Brain microvascular endothelial cell (primary cell): ENCODE data around the gene PKNOX2.

Source experiments
- DNase-seq: peaks from one replicate; pipeline ENCODE4 v3.0.0-alpha.2; 2020
- H3K27ac ChIP-seq: fragments of 250-450 bp; sonication (Bioruptor Pico); 2 replicates; pipeline ENCODE4 v1.5.1; 2020; ENCODE audit warnings: mild to moderate bottlenecking, moderate library complexity
- H3K27me3 ChIP-seq: fragments of 250-450 bp; sonication (Bioruptor Pico); replicated peaks from 2 replicates; pipeline ENCODE4 v1.5.1; 2020; ENCODE audit warnings: mild to moderate bottlenecking
- H3K36me3 ChIP-seq: fragments of 250-450 bp; sonication (Bioruptor Pico); replicated peaks from 2 replicates; pipeline ENCODE4 v1.5.1; 2020; ENCODE audit warnings: mild to moderate bottlenecking
- H3K4me3 ChIP-seq: 2 replicates; pipeline ENCODE4 v1.5.1; 2011; ENCODE audit warnings: low read depth, mild to moderate bottlenecking, control low read depth, low read length, moderate library complexity
- in situ Hi-C: cut with HindIII; loops from 2 replicates; pipeline ENCODE4 v1.10.0; 2017; ENCODE audit warnings: low sequenced_read_pairs, low pct_ligation_motif_present
- TF ChIP-seq, protein P1 (sequence below): IDR thresholded peaks from 2 replicates; pipeline ENCODE4 v1.5.1; 2011; ENCODE audit warnings: low read depth, mild to moderate bottlenecking, moderate library complexity, low read length, control low read depth, inconsistent platforms; ENCODE audit errors: missing control alignments

PKNOX2 gene

DNA sequence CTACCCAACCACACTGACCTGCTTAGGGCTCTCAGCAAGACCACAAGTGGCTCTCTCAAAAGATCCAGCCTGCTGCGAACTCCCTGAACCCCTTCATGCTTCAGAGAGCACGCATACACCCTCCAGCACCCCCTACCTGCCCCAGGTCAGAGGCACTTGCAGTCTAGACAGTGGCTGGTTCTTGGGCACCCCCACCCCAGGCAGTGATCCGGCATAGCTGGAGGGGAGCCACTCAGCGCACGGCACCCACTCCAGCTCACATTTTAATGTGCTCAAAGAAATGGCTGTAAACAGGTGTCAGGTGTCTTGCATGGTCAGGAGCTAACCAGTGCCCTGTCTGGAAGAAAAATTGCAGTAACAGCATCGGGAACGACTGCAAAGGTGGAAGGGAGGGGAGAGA is 140.8 kb downstream of the PKNOX2 start:
- no peak overlapping the region for H3K27ac ChIP-seq
- no peak overlapping the region for H3K4me3 ChIP-seq
- H3K27me3 ChIP-seq = no peaks in the 10 kb centered on the region
- in situ Hi-C loops = no loop called here
- no peak for DNase-seq
- H3K36me3 ChIP-seq = no peaks in the 10 kb centered on the region
- TF ChIP-seq, protein P1, sequence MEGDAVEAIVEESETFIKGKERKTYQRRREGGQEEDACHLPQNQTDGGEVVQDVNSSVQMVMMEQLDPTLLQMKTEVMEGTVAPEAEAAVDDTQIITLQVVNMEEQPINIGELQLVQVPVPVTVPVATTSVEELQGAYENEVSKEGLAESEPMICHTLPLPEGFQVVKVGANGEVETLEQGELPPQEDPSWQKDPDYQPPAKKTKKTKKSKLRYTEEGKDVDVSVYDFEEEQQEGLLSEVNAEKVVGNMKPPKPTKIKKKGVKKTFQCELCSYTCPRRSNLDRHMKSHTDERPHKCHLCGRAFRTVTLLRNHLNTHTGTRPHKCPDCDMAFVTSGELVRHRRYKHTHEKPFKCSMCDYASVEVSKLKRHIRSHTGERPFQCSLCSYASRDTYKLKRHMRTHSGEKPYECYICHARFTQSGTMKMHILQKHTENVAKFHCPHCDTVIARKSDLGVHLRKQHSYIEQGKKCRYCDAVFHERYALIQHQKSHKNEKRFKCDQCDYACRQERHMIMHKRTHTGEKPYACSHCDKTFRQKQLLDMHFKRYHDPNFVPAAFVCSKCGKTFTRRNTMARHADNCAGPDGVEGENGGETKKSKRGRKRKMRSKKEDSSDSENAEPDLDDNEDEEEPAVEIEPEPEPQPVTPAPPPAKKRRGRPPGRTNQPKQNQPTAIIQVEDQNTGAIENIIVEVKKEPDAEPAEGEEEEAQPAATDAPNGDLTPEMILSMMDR = no peak

DNA sequence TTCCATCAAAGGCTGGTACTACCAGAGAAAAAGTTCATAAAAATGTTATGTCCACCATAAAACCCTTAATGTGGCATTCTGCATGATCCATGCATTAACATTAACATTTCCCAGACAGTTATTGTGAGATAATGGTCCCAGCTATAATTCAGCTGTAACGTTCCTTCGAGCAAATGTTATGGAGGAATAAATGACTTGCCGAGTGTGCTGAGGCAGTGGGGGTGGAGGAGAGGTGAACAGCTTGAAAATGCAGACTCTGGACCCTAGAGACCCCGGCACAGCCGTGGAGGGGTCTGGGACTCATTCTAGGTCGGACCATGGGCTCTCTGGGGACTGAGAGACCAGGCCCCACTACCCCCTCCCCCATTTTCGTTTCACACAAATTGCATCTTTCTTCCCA is 141.9 kb downstream of the PKNOX2 start:
- Histone ChIP-seq H3K36me3 (no peaks in the 10 kb centered on the region), H3K27me3 (no peaks in the 10 kb centered on the region), H3K27ac (no peak overlapping the region), H3K4me3 (no peak overlapping the region)
- no peak for DNase-seq
- in situ Hi-C loops = no loop called here
- TF ChIP-seq, protein P1 = no peak

DNA sequence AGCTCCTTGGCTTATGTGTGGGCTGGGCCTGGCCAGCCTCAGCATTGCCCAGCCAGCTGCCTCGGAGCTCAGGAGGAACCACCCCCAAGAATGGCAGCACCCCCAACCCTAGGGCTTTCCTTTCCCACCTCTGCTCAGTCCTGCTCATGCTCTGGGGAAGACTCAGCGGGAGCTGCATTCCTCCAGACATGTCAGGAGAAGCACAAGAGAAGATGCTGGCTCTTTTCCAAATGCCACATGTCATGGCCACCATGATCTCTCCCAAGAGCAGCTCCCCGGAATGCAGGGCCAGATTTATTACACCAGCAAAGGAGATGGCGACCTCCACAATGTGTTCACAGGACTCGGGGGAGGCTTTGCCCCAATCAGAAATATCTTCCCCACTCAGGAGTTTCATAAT is 143.7 kb downstream of the PKNOX2 start:
- DNase-seq = no peak
- Histone ChIP-seq H3K36me3 (no peaks in the 10 kb centered on the region), H3K27ac (no peak overlapping the region), H3K4me3 (no peak overlapping the region), H3K27me3 (no peaks in the 10 kb centered on the region)
- in situ Hi-C loops = no loop called here
- TF ChIP-seq, protein P1 = no peak

DNA sequence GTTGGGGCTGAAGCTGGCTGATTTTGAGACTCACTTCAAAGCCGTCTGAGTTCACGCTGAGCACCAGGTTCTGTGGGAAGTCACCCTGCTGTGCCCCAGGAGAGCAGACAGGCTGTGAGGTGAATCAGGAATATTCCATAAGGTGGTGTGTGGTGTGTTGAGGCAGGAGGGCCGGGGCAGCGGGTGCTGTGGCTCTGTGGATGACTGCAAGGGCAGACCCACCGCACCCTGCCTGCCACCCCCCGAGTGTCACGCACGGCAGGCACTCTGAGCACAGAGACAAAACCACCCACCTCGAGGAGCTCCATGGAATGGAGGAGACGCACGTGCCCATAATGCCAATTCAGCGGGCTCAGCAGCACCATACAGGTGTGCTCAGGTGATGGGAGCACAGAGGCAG is 147.8 kb downstream of the PKNOX2 start:
- Histone ChIP-seq H3K4me3 (no peak overlapping the region), H3K27me3 (no peaks in the 10 kb centered on the region), H3K27ac (no peak overlapping the region), H3K36me3 (no peaks in the 10 kb centered on the region)
- in situ Hi-C loops = no loop called here
- DNase-seq = no peak
- TF ChIP-seq, protein P1 = no peak

DNA sequence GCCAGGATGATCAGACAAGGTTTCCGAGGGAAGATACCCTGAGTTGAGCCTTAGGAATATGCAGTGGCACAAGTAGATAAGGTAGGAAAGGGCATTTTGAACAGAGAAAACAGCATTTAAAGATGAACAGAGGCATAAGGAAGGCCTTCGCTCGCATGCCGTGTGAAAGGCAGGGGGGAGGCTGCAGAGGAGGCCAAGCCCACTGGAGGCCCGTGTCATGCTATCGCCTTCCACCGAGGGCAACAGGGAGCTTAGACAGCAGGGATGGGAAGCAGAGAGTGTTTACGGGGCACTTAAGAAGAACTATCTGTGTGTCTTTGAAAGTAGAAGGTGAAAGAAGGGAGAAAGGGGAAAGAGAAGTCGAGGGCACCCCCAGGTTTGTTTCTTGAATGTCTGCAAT is 148.3 kb downstream of the PKNOX2 start:
- in situ Hi-C loops = no loop called here
- TF ChIP-seq, protein P1 = no peak
- Histone ChIP-seq H3K36me3 (no peaks in the 10 kb centered on the region), H3K4me3 (no peak overlapping the region), H3K27ac (no peak overlapping the region), H3K27me3 (no peaks in the 10 kb centered on the region)
- no peak for DNase-seq
